ENCODE data around the gene SNX4.

DNA sequence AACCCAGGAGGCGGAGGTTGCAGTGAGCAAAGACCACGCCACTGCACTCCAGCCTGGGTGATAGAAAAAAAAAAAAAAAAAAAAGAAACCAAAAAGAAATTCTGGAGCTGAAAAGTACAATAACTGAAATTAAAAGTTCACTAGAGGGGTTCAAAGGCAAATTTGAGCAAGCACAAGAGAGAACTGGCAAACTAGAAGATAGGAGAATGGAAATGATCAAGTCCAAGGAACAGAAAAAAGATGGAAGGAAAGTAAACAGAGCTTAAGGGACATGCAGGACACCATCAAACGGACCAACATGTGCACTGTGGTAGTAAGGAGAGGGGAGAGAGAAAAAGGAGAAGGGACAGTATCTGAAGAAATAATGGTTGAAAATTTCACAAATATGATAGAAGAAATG lies 12.9 kb downstream of the SNX4 start:
- TF ChIP-seq POLR2AphosphoS5 (IDR thresholded peaks at IDR 0.05) = no peak
- TF ChIP-seq, protein P1, sequence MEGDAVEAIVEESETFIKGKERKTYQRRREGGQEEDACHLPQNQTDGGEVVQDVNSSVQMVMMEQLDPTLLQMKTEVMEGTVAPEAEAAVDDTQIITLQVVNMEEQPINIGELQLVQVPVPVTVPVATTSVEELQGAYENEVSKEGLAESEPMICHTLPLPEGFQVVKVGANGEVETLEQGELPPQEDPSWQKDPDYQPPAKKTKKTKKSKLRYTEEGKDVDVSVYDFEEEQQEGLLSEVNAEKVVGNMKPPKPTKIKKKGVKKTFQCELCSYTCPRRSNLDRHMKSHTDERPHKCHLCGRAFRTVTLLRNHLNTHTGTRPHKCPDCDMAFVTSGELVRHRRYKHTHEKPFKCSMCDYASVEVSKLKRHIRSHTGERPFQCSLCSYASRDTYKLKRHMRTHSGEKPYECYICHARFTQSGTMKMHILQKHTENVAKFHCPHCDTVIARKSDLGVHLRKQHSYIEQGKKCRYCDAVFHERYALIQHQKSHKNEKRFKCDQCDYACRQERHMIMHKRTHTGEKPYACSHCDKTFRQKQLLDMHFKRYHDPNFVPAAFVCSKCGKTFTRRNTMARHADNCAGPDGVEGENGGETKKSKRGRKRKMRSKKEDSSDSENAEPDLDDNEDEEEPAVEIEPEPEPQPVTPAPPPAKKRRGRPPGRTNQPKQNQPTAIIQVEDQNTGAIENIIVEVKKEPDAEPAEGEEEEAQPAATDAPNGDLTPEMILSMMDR (IDR thresholded peaks at IDR 0.05) = no peak

Measured in sigmoid colon (tissue), 4 donors.